Neural progenitor cell (in vitro differentiated cells): Measurements from ENCODE around the gene AMER2. TPM values are rescaled to one million over a fixed set of nuclear protein-coding genes. Genes with fewer than 3 reads are reported as not detected.

Experiments
- DNase-seq: peaks from one replicate; pipeline ENCODE4 v3.0.0-alpha.2; 2016; ENCODE audit warnings: low spot score
- H2AFZ ChIP-seq: fragments of 200-600 bp; sonication (generic); replicated peaks from 2 replicates; pipeline ENCODE4 v1.6.1; 2016; ENCODE audit warnings: antibody characterized with exemption
- H3F3A ChIP-seq: fragments of 200-600 bp; sonication (generic); 2 replicates; pipeline ENCODE4 v1.6.1; 2016; ENCODE audit warnings: antibody characterized with exemption, low read depth
- H3K27ac ChIP-seq: fragments of 200-600 bp; sonication (generic); 2 replicates; pipeline ENCODE4 v1.5.1; 2016; ENCODE audit warnings: mild to moderate bottlenecking
- H3K27me3 ChIP-seq: fragments of 200-600 bp; sonication (generic); 2 replicates; pipeline ENCODE4 v1.6.1; 2016; ENCODE audit warnings: mild to moderate bottlenecking, moderate library complexity
- H3K36me3 ChIP-seq: fragments of 200-600 bp; sonication (generic); 2 replicates; pipeline ENCODE4 v1.5.1; 2016
- H3K4me1 ChIP-seq: fragments of 200-600 bp; sonication (generic); 2 replicates; pipeline ENCODE4 v1.6.1; 2016; ENCODE audit warnings: mixed run types
- H3K4me2 ChIP-seq: fragments of 200-600 bp; sonication (generic); 2 replicates; pipeline ENCODE4 v1.6.1; 2016
- H3K4me3 ChIP-seq: fragments of 200-600 bp; sonication (generic); 2 replicates; pipeline ENCODE4 v1.5.1; 2016
- H3K79me2 ChIP-seq: fragments of 200-600 bp; sonication (generic); 2 replicates; pipeline ENCODE4 v1.6.1; 2016; ENCODE audit warnings: low read depth
- H3K9ac ChIP-seq: fragments of 200-600 bp; sonication (generic); 2 replicates; pipeline ENCODE4 v1.6.1; 2016
- H3K9me3 ChIP-seq: fragments of 200-600 bp; sonication (generic); 2 replicates; pipeline ENCODE4 v1.5.1; 2016; ENCODE audit warnings: low read depth
- H4K20me1 ChIP-seq: fragments of 200-600 bp; sonication (generic); 2 replicates; pipeline ENCODE4 v1.6.1; 2016; ENCODE audit warnings: low read depth
- H3K27ac Mint-ChIP-seq: 3 replicates; pipeline ENCODE4 v1.8.0; 2021; ENCODE audit warnings: mixed read lengths
- H3K27me3 Mint-ChIP-seq: 2 replicates; pipeline ENCODE4 v1.8.0; 2022; ENCODE audit warnings: low read depth, mild to moderate bottlenecking, inconsistent platforms, moderate library complexity, mixed read lengths; ENCODE audit not compliant: insufficient read depth
- H3K36me3 Mint-ChIP-seq: 3 replicates; pipeline ENCODE4 v1.8.0; 2021; ENCODE audit warnings: mixed read lengths
- H3K4me1 Mint-ChIP-seq: 3 replicates; pipeline ENCODE4 v1.8.0; 2021; ENCODE audit warnings: mixed read lengths
- H3K4me3 Mint-ChIP-seq: 3 replicates; pipeline ENCODE4 v1.8.0; 2021; ENCODE audit warnings: mild to moderate bottlenecking, moderate library complexity, mixed read lengths
- H3K9me3 Mint-ChIP-seq: 3 replicates; pipeline ENCODE4 v1.8.0; 2020; ENCODE audit warnings: mixed read lengths
- EZH2 ChIP-seq: fragments of 200-600 bp; sonication (generic); IDR thresholded peaks from 2 replicates; pipeline ENCODE4 v1.6.1; 2017; ENCODE audit warnings: antibody characterized with exemption, mild to moderate bottlenecking, moderate library complexity
- EZH2phosphoT487 ChIP-seq: fragments of 200-600 bp; sonication (generic); IDR thresholded peaks from 2 replicates; pipeline ENCODE4 v1.6.1; 2017; ENCODE audit warnings: antibody characterized with exemption
- total RNA-seq: library from RNA; depleted of rRNA; stranded (reverse); fragments of >200 nt; gene quantifications from 2 replicates; pipeline ENCODE4 v1.2.3, GENCODE V29; 2015; ENCODE audit warnings: low replicate concordance
- TF ChIP-seq, protein P1 (sequence below): fragments of 200-600 bp; sonication (generic); IDR thresholded peaks from 2 replicates; pipeline ENCODE4 v1.5.1; 2017; ENCODE audit warnings: antibody characterized with exemption, mild to moderate bottlenecking

Gene AMER2
- total RNA-seq, 1 donor from 2014 or later = not detected

DNA sequence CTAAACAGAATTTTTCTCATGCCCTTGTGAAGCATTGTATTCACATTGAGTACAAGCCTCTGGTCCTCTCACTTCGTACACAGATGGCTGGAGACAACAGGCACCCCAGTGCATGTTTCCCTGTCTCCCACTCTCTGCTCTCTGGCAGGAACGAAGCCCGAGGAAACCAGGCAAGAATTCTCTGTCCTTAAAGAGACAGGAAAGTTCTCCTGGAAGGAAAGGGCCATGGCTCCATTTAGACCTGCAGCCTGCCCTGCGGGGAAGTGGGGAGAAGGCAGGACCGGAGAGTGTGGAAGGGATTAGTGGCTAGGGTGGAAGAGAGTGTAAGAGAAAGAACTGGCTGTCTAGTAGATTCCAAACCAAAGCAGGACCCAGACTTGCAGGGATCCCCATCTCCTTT is 15.5 kb upstream of the AMER2 start:
- Mint-ChIP-seq H3K4me1 (peaks cover 38% of the 10 kb centered on the region), H3K36me3 (no peaks in the 10 kb centered on the region), H3K9me3 (peaks cover 9% of the 10 kb centered on the region), H3K4me3 (no peak overlapping the region), H3K27me3 (peaks cover 12% of the 10 kb centered on the region), H3K27ac (no peak overlapping the region)
- no peaks in the 10 kb centered on the region for H3F3A ChIP-seq
- no peak overlapping the region for H3K4me2 ChIP-seq
- no peak overlapping the region for H3K4me3 ChIP-seq
- H4K20me1 ChIP-seq = no peaks in the 10 kb centered on the region
- H3K9ac ChIP-seq = no peak overlapping the region
- H2AFZ ChIP-seq = no peak overlapping the region
- no peak overlapping the region for H3K27ac ChIP-seq
- H3K4me1 ChIP-seq = no peaks in the 10 kb centered on the region
- no peaks in the 10 kb centered on the region for H3K9me3 ChIP-seq
- H3K27me3 ChIP-seq = no peaks in the 10 kb centered on the region
- no peaks in the 10 kb centered on the region for H3K36me3 ChIP-seq
- TF ChIP-seq, protein P1, sequence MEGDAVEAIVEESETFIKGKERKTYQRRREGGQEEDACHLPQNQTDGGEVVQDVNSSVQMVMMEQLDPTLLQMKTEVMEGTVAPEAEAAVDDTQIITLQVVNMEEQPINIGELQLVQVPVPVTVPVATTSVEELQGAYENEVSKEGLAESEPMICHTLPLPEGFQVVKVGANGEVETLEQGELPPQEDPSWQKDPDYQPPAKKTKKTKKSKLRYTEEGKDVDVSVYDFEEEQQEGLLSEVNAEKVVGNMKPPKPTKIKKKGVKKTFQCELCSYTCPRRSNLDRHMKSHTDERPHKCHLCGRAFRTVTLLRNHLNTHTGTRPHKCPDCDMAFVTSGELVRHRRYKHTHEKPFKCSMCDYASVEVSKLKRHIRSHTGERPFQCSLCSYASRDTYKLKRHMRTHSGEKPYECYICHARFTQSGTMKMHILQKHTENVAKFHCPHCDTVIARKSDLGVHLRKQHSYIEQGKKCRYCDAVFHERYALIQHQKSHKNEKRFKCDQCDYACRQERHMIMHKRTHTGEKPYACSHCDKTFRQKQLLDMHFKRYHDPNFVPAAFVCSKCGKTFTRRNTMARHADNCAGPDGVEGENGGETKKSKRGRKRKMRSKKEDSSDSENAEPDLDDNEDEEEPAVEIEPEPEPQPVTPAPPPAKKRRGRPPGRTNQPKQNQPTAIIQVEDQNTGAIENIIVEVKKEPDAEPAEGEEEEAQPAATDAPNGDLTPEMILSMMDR = no peak
- TF ChIP-seq EZH2phosphoT487 = no peak
- TF ChIP-seq EZH2 = no peak
- no peaks in the 10 kb centered on the region for H3K79me2 ChIP-seq
- DNase-seq = no peak

DNA sequence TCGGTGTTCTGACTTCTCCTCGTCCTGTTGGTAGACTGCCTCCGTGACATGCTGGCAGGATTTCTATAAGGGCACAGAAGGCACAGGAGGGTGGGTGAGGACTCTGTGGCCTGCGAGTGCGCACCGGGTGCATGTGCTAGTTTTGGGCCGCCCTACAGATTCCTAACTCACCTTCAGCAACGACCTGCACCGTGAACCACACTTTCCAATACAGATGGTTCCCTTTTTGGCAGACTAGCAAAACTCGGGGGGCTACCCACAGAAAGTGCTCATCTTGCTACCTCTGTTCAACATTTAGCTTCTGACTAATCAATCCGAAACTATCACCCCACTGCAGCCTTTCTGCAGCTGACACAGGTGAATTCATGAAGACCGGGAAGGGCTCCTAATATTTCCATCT is 14.1 kb upstream of the AMER2 start:
- Mint-ChIP-seq H3K36me3 (no peaks in the 10 kb centered on the region), H3K27me3 (peaks cover 12% of the 10 kb centered on the region), H3K9me3 (peaks cover 9% of the 10 kb centered on the region), H3K4me3 (no peak overlapping the region), H3K4me1 (peaks cover 45% of the 10 kb centered on the region), H3K27ac (no peak overlapping the region)
- no peak overlapping the region for H2AFZ ChIP-seq
- TF ChIP-seq EZH2phosphoT487 = no peak
- TF ChIP-seq, protein P1 = no peak
- TF ChIP-seq EZH2 = no peak
- peaks cover 8% of the 10 kb centered on the region for H3K4me1 ChIP-seq
- no peak overlapping the region for H3K4me2 ChIP-seq
- H3K9me3 ChIP-seq = no peaks in the 10 kb centered on the region
- peaks cover 5% of the 10 kb centered on the region for H3F3A ChIP-seq
- H3K27ac ChIP-seq = no peak overlapping the region
- no peaks in the 10 kb centered on the region for H3K79me2 ChIP-seq
- H3K36me3 ChIP-seq = no peaks in the 10 kb centered on the region
- H3K27me3 ChIP-seq = no peaks in the 10 kb centered on the region
- DNase-seq = no peak
- H3K9ac ChIP-seq = no peak overlapping the region
- no peaks in the 10 kb centered on the region for H4K20me1 ChIP-seq
- no peak overlapping the region for H3K4me3 ChIP-seq

DNA sequence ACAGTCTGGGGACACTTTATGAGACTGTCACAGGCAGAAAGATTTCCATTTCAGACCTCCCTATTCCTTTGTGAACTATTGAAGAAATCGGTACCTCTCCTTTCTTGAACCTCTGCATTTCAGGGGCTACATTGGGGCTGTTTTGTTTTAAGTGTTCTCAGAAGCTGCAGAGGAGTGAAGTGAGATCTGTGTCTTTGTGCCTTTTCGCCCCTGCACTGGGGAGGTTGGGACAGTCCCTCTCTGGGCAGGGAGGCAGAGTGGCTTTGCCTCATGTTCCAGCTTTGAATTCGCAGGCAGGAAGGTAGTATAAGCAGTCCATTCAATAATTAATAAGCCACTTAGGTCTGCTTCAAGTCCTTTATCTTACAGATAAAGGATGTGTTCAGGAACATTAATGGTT is 9.5 kb upstream of the AMER2 start:
- peaks cover 52% of the 10 kb centered on the region for H3K4me1 Mint-ChIP-seq
- Histone ChIP-seq H2AFZ (no peak overlapping the region), H3K4me3 (no peak overlapping the region), H3K9ac (no peak overlapping the region), H3F3A (peaks cover 13% of the 10 kb centered on the region), H3K4me2 (peak overlapping the region; percentile 50), H4K20me1 (no peaks in the 10 kb centered on the region), H3K36me3 (no peaks in the 10 kb centered on the region), H3K4me1 (peaks cover 21% of the 10 kb centered on the region), H3K9me3 (no peaks in the 10 kb centered on the region), H3K27me3 (no peaks in the 10 kb centered on the region), H3K27ac (no peak overlapping the region), H3K79me2 (no peaks in the 10 kb centered on the region)
- no peak for DNase-seq
- peak overlapping the region; percentile 49 for H3K4me3 Mint-ChIP-seq
- TF ChIP-seq EZH2 = no peak
- TF ChIP-seq, protein P1 = no peak
- TF ChIP-seq EZH2phosphoT487 = no peak
- peaks cover 7% of the 10 kb centered on the region for H3K27me3 Mint-ChIP-seq
- peak overlapping the region; percentile 89 for H3K27ac Mint-ChIP-seq
- peaks cover 31% of the 10 kb centered on the region for H3K9me3 Mint-ChIP-seq
- H3K36me3 Mint-ChIP-seq = peaks cover under 1% of the 10 kb centered on the region
